Retina (tissue), 1 donor: Measurements from ENCODE around the gene LPO.

Source experiments
- DNase-seq: peaks from one replicate; pipeline ENCODE4 v3.0.0-alpha.2; 2016

Gene LPO

GRCh38 chr17:58238147-58238634 lies at the start of gene LPO:
LPO (plus strand) TSS chr17:58238584; CDS start chr17:58242980, 4,396 bp downstream.
- DNase-seq, result no peak

GRCh38 chr17:58189436-58190146 lies 48.8 kb upstream of the LPO start:
- no peak for DNase-seq

- DNase-seq, result no peak
Measured at GRCh38 chr17:58191241-58191896, 47.0 kb upstream of the LPO start.

GRCh38 chr17:58192612-58193011 lies 45.8 kb upstream of the LPO start, which contains the start of gene EPX:
EPX (plus strand) TSS chr17:58192726; CDS start chr17:58192847, 121 bp downstream.
- no peak for DNase-seq

- DNase-seq, result no peak
Measured at GRCh38 chr17:58193641-58194255, 44.6 kb upstream of the LPO start.

- DNase-seq, result no peak
Measured at GRCh38 chr17:58195518-58196123, 42.8 kb upstream of the LPO start.

GRCh38 chr17:58196610-58197009 lies 41.8 kb upstream of the LPO start:
- DNase-seq, result no peak

GRCh38 chr17:58200024-58200633 lies 38.3 kb upstream of the LPO start:
- DNase-seq, result peak; percentile 51

GRCh38 chr17:58202859-58203258 lies 35.5 kb upstream of the LPO start:
- DNase-seq, result no peak

GRCh38 chr17:58204796-58205195 lies 33.6 kb upstream of the LPO start:
- no peak for DNase-seq

GRCh38 chr17:58205936-58206335 lies 32.4 kb upstream of the LPO start:
- DNase-seq, result no peak

GRCh38 chr17:58207451-58207850 lies 30.9 kb upstream of the LPO start:
- DNase-seq, result no peak

- no peak for DNase-seq
Measured at GRCh38 chr17:58208344-58208743, 30.0 kb upstream of the LPO start.

GRCh38 chr17:58210922-58211321 lies 27.5 kb upstream of the LPO start:
- DNase-seq, result no peak

- DNase-seq, result no peak
Measured at GRCh38 chr17:58215685-58216084, 22.7 kb upstream of the LPO start.

- DNase-seq, result no peak
Measured at GRCh38 chr17:58217766-58218165, 20.6 kb upstream of the LPO start.

GRCh38 chr17:58219007-58219788 lies 19.2 kb upstream of the LPO start, which contains the start of gene MKS1:
MKS1 (minus strand) TSS chr17:58219255; CDS start chr17:58219230, 25 bp downstream.
- DNase-seq, result peak; percentile 96

GRCh38 chr17:58219789-58220183 lies 18.6 kb upstream of the LPO start:
- DNase-seq, result no peak

GRCh38 chr17:58224315-58224714 lies 14.1 kb upstream of the LPO start:
- no peak for DNase-seq

GRCh38 chr17:58227733-58228132 lies 10.7 kb upstream of the LPO start:
- DNase-seq, result no peak

GRCh38 chr17:58228679-58229078 lies 9.7 kb upstream of the LPO start:
- DNase-seq, result no peak

- DNase-seq, result no peak
Measured at GRCh38 chr17:58229384-58229783, 9.0 kb upstream of the LPO start.
